Inflammatory macrophage treated with lipopolysaccharide for 1 hour (primary cell): ENCODE results near the gene RANBP17.
"Not testable (repeated sequence)": the region's sequence is repeated elsewhere in the genome, so short reads cannot be mapped to it uniquely, and the experiment has no call there.

Experiments used
- DNase-seq, 2 donors: peaks; one replicate each; pipeline ENCODE4 v3.0.0-alpha.2; 2020 to 2022

Gene RANBP17

GRCh38 chr5:171162165-171162564 is 300.3 kb downstream of the RANBP17 start:
- no peak for DNase-seq

- peak in 1 of 2 donors; percentile 7 for DNase-seq
Observed at GRCh38 chr5:171162596-171162995, 300.8 kb downstream of the RANBP17 start.

GRCh38 chr5:171166766-171167165 is 304.9 kb downstream of the RANBP17 start:
- DNase-seq: no peak

GRCh38 chr5:171168171-171168570 is 306.4 kb downstream of the RANBP17 start:
- DNase-seq: peak; percentile 56 to 67

- not testable (repeated sequence) for DNase-seq
Observed at GRCh38 chr5:171174960-171175359, 313.1 kb downstream of the RANBP17 start.

- DNase-seq: no peak
Observed at GRCh38 chr5:171175746-171176145, 313.9 kb downstream of the RANBP17 start.

- not testable (repeated sequence) for DNase-seq
Observed at GRCh38 chr5:171178190-171178589, 316.4 kb downstream of the RANBP17 start.

- no peak for DNase-seq
Observed at GRCh38 chr5:171188016-171188415, 326.2 kb downstream of the RANBP17 start.

- DNase-seq: no peak
Observed at GRCh38 chr5:171189442-171189841, 327.6 kb downstream of the RANBP17 start.

- DNase-seq: no peak
Observed at GRCh38 chr5:171192111-171192510, 330.3 kb downstream of the RANBP17 start.

GRCh38 chr5:171201310-171201709 is 339.5 kb downstream of the RANBP17 start:
- no peak for DNase-seq

GRCh38 chr5:171205375-171205774 is 343.6 kb downstream of the RANBP17 start:
- DNase-seq: no peak

- peak; percentile 34 to 83 for DNase-seq
Observed at GRCh38 chr5:171207256-171207847, 345.5 kb downstream of the RANBP17 start.

GRCh38 chr5:171221916-171222315 is 360.1 kb downstream of the RANBP17 start:
- DNase-seq: no peak

- DNase-seq: no peak
Observed at GRCh38 chr5:171223927-171224326, 362.1 kb downstream of the RANBP17 start.

- DNase-seq: no peak
Observed at GRCh38 chr5:171226096-171226754, 364.4 kb downstream of the RANBP17 start.

- DNase-seq: no peak
Observed at GRCh38 chr5:171226864-171227263, 365.0 kb downstream of the RANBP17 start.

- DNase-seq: no peak
Observed at GRCh38 chr5:171236651-171237050, 374.8 kb downstream of the RANBP17 start.

- no peak for DNase-seq
Observed at GRCh38 chr5:171242521-171242920, 380.7 kb downstream of the RANBP17 start.

- no peak for DNase-seq
Observed at GRCh38 chr5:171246231-171246630, 384.4 kb downstream of the RANBP17 start.

- no peak for DNase-seq
Observed at GRCh38 chr5:171249460-171249859, 387.6 kb downstream of the RANBP17 start.

- no peak for DNase-seq
Observed at GRCh38 chr5:171250738-171251137, 388.9 kb downstream of the RANBP17 start.

- DNase-seq: no peak
Observed at GRCh38 chr5:171251519-171251918, 389.7 kb downstream of the RANBP17 start.

GRCh38 chr5:171252674-171253073 is 390.9 kb downstream of the RANBP17 start:
- no peak for DNase-seq
